ENCODE results near the gene EIPR1.

- TF ChIP-seq, protein P1, sequence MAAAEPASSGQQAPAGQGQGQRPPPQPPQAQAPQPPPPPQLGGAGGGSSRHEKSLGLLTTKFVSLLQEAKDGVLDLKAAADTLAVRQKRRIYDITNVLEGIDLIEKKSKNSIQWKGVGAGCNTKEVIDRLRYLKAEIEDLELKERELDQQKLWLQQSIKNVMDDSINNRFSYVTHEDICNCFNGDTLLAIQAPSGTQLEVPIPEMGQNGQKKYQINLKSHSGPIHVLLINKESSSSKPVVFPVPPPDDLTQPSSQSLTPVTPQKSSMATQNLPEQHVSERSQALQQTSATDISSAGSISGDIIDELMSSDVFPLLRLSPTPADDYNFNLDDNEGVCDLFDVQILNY (CRISPR knock-in tag; IDR thresholded peaks at IDR 0.05): no peak
- no peak for TF ChIP-seq ELF4 (CRISPR knock-in tag; IDR thresholded peaks at IDR 0.05; ENCODE audit: low read depth)
- TF ChIP-seq, protein P2, sequence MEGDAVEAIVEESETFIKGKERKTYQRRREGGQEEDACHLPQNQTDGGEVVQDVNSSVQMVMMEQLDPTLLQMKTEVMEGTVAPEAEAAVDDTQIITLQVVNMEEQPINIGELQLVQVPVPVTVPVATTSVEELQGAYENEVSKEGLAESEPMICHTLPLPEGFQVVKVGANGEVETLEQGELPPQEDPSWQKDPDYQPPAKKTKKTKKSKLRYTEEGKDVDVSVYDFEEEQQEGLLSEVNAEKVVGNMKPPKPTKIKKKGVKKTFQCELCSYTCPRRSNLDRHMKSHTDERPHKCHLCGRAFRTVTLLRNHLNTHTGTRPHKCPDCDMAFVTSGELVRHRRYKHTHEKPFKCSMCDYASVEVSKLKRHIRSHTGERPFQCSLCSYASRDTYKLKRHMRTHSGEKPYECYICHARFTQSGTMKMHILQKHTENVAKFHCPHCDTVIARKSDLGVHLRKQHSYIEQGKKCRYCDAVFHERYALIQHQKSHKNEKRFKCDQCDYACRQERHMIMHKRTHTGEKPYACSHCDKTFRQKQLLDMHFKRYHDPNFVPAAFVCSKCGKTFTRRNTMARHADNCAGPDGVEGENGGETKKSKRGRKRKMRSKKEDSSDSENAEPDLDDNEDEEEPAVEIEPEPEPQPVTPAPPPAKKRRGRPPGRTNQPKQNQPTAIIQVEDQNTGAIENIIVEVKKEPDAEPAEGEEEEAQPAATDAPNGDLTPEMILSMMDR (IDR thresholded peaks at IDR 0.05): no peak
- TF ChIP-seq, protein P3, sequence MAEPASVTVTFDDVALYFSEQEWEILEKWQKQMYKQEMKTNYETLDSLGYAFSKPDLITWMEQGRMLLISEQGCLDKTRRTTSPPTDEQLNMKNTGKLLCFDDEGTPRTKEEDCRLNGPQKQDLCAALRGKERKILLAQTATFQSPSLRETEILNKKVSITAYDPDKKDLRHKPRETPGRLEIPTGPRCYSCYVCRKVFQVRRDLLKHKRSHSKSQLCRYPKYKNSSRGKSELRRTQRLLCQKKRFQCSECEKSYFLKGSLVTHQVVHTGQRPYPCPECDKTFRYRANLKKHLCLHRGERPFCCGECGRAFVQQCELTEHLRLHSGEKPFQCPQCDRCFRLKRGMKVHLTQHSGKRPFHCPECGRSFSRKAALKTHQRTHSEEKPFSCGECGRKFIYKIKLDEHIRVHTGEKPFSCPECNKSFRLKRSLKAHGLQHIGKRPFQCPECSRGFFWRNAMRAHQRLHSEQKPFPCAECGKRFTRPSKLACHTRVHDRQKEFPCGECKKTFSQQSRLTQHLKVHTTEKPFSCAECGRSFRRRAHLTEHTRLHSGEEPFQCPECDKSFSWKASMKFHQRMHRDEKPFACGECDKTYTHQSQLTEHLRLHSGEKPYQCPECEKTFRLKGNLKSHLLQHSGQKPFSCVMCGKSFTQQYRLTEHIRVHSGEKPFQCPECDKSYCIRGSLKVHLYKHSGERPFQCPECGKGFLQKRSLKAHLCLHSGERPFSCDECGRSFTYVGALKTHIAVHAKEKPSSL (CRISPR knock-in tag; conservative IDR thresholded peaks at IDR 0.05): no peak
Observed at GRCh38 chr2:3291113-3291512, 86.5 kb downstream of the EIPR1 start.
